Neural cell (in vitro differentiated cells): ENCODE results near the gene CNTN4.

Experiments used
- EZH2 ChIP-seq: fragments of 200-600, 300-800 bp; shearing (Covaris generic), sonication (generic); IDR thresholded peaks from 2 replicates; pipeline ENCODE4 v1.6.1; 2014; ENCODE audit warnings: antibody characterized with exemption, low read length, borderline replicate concordance, mild to moderate bottlenecking; ENCODE audit not compliant: insufficient read depth, poor library complexity, severe bottlenecking
- TF ChIP-seq, protein P1 (sequence below): fragments of 450-650 bp; IDR thresholded peaks from 2 replicates; pipeline ENCODE4 v1.5.1; 2014; ENCODE audit warnings: antibody characterized with exemption, mild to moderate bottlenecking, moderate library complexity; ENCODE audit not compliant: poor library complexity, severe bottlenecking

DNA sequence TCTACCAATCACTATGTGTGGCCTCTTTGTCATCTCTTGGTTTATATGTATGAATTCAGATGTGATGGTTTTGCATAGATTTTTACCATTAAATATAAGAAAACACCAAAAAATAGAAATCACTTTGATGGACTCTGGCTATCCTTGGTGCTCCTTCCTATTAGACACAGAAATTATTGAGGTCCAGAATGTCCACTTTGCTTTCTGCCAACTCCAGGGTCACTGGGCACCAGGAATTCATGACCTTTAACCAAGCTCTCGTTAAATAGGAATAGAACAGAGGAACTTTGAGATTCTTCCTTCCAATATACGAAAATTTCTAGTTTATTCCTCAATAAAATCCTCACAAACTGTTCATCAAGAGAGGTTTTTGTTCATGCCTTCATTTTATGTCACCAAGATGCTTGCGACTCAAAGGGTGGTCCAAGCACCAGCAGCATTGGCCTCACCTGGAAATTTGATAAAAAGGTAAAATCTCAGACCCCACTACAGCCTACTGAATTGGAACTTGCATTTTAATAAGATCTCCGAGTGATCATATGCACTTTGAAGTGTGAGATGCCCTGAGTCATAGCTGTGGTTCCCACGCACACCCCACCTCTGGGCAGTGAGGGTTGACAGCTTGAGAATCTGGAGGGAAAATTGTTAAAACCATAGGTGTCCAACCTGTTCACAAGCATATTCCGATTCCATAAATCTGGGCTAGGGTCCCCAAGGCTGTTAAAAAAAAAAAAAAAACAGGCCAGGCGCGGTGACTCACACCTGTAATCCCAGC, 725.0 kb downstream of the CNTN4 start:
- TF ChIP-seq, protein P1, sequence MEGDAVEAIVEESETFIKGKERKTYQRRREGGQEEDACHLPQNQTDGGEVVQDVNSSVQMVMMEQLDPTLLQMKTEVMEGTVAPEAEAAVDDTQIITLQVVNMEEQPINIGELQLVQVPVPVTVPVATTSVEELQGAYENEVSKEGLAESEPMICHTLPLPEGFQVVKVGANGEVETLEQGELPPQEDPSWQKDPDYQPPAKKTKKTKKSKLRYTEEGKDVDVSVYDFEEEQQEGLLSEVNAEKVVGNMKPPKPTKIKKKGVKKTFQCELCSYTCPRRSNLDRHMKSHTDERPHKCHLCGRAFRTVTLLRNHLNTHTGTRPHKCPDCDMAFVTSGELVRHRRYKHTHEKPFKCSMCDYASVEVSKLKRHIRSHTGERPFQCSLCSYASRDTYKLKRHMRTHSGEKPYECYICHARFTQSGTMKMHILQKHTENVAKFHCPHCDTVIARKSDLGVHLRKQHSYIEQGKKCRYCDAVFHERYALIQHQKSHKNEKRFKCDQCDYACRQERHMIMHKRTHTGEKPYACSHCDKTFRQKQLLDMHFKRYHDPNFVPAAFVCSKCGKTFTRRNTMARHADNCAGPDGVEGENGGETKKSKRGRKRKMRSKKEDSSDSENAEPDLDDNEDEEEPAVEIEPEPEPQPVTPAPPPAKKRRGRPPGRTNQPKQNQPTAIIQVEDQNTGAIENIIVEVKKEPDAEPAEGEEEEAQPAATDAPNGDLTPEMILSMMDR = no peak
- TF ChIP-seq EZH2 = no peak
